GM10248 (cell line): ENCODE measurements around the gene SYVN1.

Experiments
- CTCF ChIA-PET: fragments of 300-600 bp; sonication (Branson Sonifier 250); formaldehyde crosslinking; extraction: SDS; loops from one replicate; lab custom pipeline; 2021; ENCODE audit warnings: antibody characterized with exemption; lab: Yijun Ruan, JAX
- POLR2A ChIA-PET: fragments of 350-650 bp; sonication (Branson Sonifier 250); formaldehyde crosslinking; extraction: SDS; loops from one replicate; lab custom pipeline; 2020; ENCODE audit warnings: antibody characterized with exemption; lab: Yijun Ruan, JAX
- DNase-seq: peaks from one replicate; pipeline ENCODE4 v3.0.0; 2012; ENCODE audit errors: extremely low spot score
- CTCF ChIP-seq: IDR thresholded peaks from 2 replicates; pipeline ENCODE4 v1.5.1; 2012; ENCODE audit warnings: mild to moderate bottlenecking, low read depth; ENCODE audit errors: extremely low read depth, missing control alignments, control extremely low read depth

The SYVN1 gene

GRCh38 chr11:65107751-65108468 lies 26.4 kb downstream of the SYVN1 start:
- no peak for TF ChIP-seq CTCF
- no peak for DNase-seq
- CTCF ChIA-PET = interaction anchor here (0.7 to 7.5 kb wide), 6 partner anchors 9 to 257 kb away, joined by 3 to 165 read pairs (median 14); partner anchors contain the start of genes CAPN1 and VPS51
- POLR2A ChIA-PET = interaction anchor here (0.6 kb wide), 2 partner anchors 288 to 417 kb away, joined by 5 to 7 read pairs; partner anchors contain the start of gene SCYL1

GRCh38 chr11:65107078-65107477 lies 27.2 kb downstream of the SYVN1 start:
- no peak for DNase-seq
- no peak for TF ChIP-seq CTCF
- POLR2A ChIA-PET = no interaction called here
- CTCF ChIA-PET = interaction anchor here (1.3 to 7.5 kb wide), 2 partner anchors 8 to 257 kb away, joined by 3 to 165 read pairs; partner anchors contain the start of gene VPS51

- TF ChIP-seq CTCF = no peak
- POLR2A ChIA-PET = no interaction called here
- CTCF ChIA-PET = interaction anchor here (1.6 kb wide), 1 partner anchor 13 kb away, joined by 3 read pairs; no protein-coding TSS in a partner anchor
- DNase-seq = no peak
Measured at GRCh38 chr11:65104628-65105027, 29.7 kb downstream of the SYVN1 start.

GRCh38 chr11:65103476-65103875 lies 30.8 kb downstream of the SYVN1 start:
- ChIA-PET POLR2A (interaction anchor here (0.6 kb wide), 1 partner anchor 39 kb away, joined by 3 read pairs; no protein-coding TSS in a partner anchor), CTCF (interaction anchor here (1.6 to 10.5 kb wide), 3 partner anchors 7 to 91 kb away, joined by 3 to 165 read pairs (median 5); partner anchors contain the start of gene TM7SF2)
- TF ChIP-seq CTCF = no peak
- no peak for DNase-seq

GRCh38 chr11:65102142-65103095 lies 31.9 kb downstream of the SYVN1 start:
- TF ChIP-seq CTCF = no peak
- no peak for DNase-seq
- ChIA-PET CTCF (interaction anchor here (0.7 to 10.5 kb wide), 3 partner anchors 8 to 90 kb away, joined by 3 to 165 read pairs (median 5); partner anchors contain the start of gene TM7SF2), POLR2A (no interaction called here)

GRCh38 chr11:65100674-65101350 lies 33.5 kb downstream of the SYVN1 start:
- POLR2A ChIA-PET = interaction anchor here (3.3 kb wide), 1 partner anchor 10 kb away, joined by 14 read pairs; the partner anchor contains the start of gene TM7SF2

More at GRCh38 chr11:65100674-65101350, 33.5 kb downstream of the SYVN1 start:
- no peak for TF ChIP-seq CTCF
- no peak for DNase-seq
- CTCF ChIA-PET = interaction anchor here (10.5 kb wide), 1 partner anchor 10 kb away, joined by 165 read pairs; the partner anchor contains the start of gene TM7SF2
